ENCODE measurements around the gene RNASEH2A. TPM values are rescaled to one million over a fixed set of nuclear protein-coding genes. Genes with fewer than 3 reads are reported as not detected.
A peak's percentile ranks its signal among the peaks of the same experiment; 100 is the strongest.

The RNASEH2A gene
- polyA plus RNA-seq, 2 donors = 6.9 to 20.8 TPM

DNA sequence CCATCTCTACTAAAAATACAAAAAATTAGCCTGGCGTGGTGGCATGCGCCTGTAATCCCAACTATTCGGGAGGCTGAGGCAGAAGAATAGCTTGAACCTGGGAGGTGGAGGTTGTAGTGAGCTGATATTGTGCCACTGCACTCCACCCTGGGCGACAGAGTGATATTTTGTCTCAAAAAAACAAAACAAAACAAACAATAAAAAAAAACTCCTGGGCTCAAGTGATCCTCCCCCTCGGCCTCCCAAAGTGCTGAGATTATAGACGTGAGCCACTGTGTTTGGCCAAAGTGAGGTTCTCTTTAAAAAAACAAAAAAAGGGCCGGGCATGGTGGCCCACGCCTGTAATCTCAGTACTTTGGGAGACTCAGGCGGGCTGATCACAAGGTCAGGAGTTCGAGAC, 18.9 kb upstream of the RNASEH2A start:
- WGBS, 2 donors = 70 to 74% methylated on average over 10 of the region's 10 CpGs
- Histone ChIP-seq H3K27ac (ENCODE audit: low read depth in 2 of 2, low read length in 1 of 2) (peak overlapping the region; percentile 92 to 99), H3K4me3 (ENCODE audit: low read depth in 1 of 2, low read length in 2 of 2) (no peak overlapping the region), H3K9me3 (ENCODE audit: control insufficient read depth in 2 of 2, insufficient read depth in 1 of 2, low read depth in 1 of 2, low read length in 1 of 2) (no peaks in the 10 kb centered on the region), H3K4me1 (ENCODE audit: control insufficient read depth in 2 of 2, insufficient read depth in 2 of 2, low read length in 1 of 2) (peaks cover 7 to 30% of the 10 kb centered on the region in 2 donors), H3K27me3 (ENCODE audit: control insufficient read depth in 1 of 2, insufficient read depth in 2 of 2, low read length in 2 of 2) (no peaks in the 10 kb centered on the region), H3K36me3 (ENCODE audit: control insufficient read depth in 2 of 2, insufficient read depth in 2 of 2, low read length in 1 of 2) (peaks cover 0 to 1% of the 10 kb centered on the region in 2 donors)

DNA sequence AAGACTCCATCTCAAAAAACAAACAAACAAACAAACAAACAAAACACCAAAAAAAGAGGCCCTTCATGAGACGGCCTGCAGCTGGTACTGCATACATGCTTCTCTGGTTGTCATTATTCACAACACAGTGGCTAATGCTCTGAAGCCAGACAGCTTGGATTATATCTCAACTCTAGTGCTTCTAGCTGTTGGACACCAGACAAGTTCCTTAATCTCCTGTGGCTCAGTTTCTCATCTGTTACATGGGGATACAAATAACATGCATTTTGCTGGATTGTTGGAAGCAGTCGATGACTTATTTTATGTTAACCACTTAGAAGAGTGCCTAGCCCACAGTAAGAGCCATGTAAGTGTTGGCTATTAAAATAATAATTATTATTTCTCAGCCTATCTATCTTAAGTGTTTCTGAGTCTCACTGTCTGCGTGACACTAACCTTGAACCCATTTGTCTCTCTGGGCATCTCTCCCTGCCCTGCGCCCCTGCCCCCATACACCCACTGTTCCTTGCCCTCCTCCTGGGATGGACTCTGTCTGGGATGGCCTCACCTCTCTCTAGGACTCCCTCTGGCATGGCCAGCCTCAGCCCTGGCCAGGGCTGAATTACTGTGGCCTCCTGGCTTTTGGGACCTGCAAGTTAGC, 18.2 kb upstream of the RNASEH2A start:
- Histone ChIP-seq H3K27me3 (ENCODE audit: control insufficient read depth in 1 of 2, insufficient read depth in 2 of 2, low read length in 2 of 2) (no peaks in the 10 kb centered on the region), H3K36me3 (ENCODE audit: control insufficient read depth in 2 of 2, insufficient read depth in 2 of 2, low read length in 1 of 2) (peaks cover 0 to 4% of the 10 kb centered on the region in 2 donors), H3K27ac (ENCODE audit: low read depth in 2 of 2, low read length in 1 of 2) (peak overlapping the region; percentile 100), H3K4me3 (ENCODE audit: low read depth in 1 of 2, low read length in 2 of 2) (peak overlapping the region; percentile 9 to 21), H3K9me3 (ENCODE audit: control insufficient read depth in 2 of 2, insufficient read depth in 1 of 2, low read depth in 1 of 2, low read length in 1 of 2) (no peaks in the 10 kb centered on the region), H3K4me1 (ENCODE audit: control insufficient read depth in 2 of 2, insufficient read depth in 2 of 2, low read length in 1 of 2) (peaks cover 3 to 30% of the 10 kb centered on the region in 2 donors)
- 24 to 28% methylated on average over 4 of the region's 4 CpGs for WGBS, 2 donors

DNA sequence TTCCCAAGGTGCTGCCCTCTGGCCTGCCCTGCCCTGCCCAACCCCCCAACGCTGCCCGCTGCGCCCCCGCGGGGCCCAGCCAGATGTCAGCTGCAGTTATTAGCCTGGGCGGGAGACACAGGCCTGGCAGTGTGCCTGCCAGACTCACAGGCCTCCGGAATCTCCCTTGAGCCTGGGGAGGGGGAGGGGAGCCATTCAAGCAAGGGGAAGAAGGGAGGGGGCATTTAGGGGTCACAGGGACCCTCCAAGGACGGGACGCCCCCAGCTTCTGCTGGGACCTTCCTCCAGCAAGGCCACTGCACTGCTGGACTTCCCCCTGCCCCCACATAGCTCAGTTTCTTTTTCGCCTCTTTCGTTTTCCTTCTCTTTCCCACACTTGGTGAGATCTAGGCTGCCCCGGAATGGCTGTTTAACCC, 17.7 kb upstream of the RNASEH2A start:
- Histone ChIP-seq H3K4me3 (ENCODE audit: low read depth in 1 of 2, low read length in 2 of 2) (peak overlapping the region; percentile 40 to 96), H3K36me3 (ENCODE audit: control insufficient read depth in 2 of 2, insufficient read depth in 2 of 2, low read length in 1 of 2) (peaks cover 0 to 4% of the 10 kb centered on the region in 2 donors), H3K4me1 (ENCODE audit: control insufficient read depth in 2 of 2, insufficient read depth in 2 of 2, low read length in 1 of 2) (peaks cover 0 to 25% of the 10 kb centered on the region in 2 donors), H3K27ac (ENCODE audit: low read depth in 2 of 2, low read length in 1 of 2) (peak overlapping the region; percentile 100), H3K9me3 (ENCODE audit: control insufficient read depth in 2 of 2, insufficient read depth in 1 of 2, low read depth in 1 of 2, low read length in 1 of 2) (no peaks in the 10 kb centered on the region), H3K27me3 (ENCODE audit: control insufficient read depth in 1 of 2, insufficient read depth in 2 of 2, low read length in 2 of 2) (no peaks in the 10 kb centered on the region)
- WGBS, 2 donors = 1 to 4% methylated on average over 11 to 12 of the region's 12 CpGs

DNA sequence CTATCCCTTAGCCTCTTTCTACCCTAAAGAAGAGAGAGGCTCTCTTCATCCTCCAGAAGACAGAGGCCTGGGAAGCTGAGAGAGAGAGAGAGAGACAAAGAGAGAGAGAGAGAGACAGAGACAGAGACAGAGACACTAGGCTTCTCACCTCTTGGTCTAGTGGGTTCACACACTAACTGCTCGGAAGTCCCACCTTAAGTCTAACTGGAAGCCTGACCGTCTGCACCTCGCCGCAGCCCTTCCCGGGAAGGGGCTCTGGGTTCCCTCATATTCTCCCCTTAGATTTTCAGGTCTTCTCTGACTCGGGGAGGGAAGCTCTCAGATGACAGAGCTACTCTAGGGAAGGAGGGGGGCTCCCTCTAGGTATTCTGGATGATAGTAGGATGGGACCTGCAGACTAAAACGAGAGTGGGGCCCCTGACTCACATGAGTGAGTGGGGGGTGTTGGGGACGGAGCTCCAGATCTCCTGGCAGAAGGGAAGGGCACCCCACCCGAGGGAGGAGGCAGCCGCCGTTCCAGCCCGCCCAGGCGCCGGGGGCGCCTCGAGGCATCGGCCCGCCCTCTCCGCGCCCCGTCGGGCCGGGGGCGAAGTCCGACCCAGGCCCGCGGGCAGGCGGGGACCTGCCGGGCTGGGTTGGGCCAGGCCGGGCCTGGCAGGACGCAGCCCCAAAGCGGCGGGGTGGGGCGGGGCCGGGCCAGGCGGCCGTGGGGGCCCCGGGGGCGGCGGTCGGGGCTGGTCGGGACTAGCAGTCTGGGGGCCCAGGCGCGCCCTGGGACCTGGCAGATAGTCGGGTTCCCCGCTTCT, 17.1 kb upstream of the RNASEH2A start:
- Histone ChIP-seq H3K27ac (ENCODE audit: low read depth in 2 of 2, low read length in 1 of 2) (peak overlapping the region; percentile 100), H3K4me1 (ENCODE audit: control insufficient read depth in 2 of 2, insufficient read depth in 2 of 2, low read length in 1 of 2) (peaks cover 0 to 22% of the 10 kb centered on the region in 2 donors), H3K9me3 (ENCODE audit: control insufficient read depth in 2 of 2, insufficient read depth in 1 of 2, low read depth in 1 of 2, low read length in 1 of 2) (no peaks in the 10 kb centered on the region), H3K4me3 (ENCODE audit: low read depth in 1 of 2, low read length in 2 of 2) (peak overlapping the region; percentile 96 to 99), H3K27me3 (ENCODE audit: control insufficient read depth in 1 of 2, insufficient read depth in 2 of 2, low read length in 2 of 2) (no peaks in the 10 kb centered on the region), H3K36me3 (ENCODE audit: control insufficient read depth in 2 of 2, insufficient read depth in 2 of 2, low read length in 1 of 2) (peaks cover 0 to 4% of the 10 kb centered on the region in 2 donors)
- WGBS, 2 donors = 1 to 2% methylated on average over 31 to 46 of the region's 46 CpGs

DNA sequence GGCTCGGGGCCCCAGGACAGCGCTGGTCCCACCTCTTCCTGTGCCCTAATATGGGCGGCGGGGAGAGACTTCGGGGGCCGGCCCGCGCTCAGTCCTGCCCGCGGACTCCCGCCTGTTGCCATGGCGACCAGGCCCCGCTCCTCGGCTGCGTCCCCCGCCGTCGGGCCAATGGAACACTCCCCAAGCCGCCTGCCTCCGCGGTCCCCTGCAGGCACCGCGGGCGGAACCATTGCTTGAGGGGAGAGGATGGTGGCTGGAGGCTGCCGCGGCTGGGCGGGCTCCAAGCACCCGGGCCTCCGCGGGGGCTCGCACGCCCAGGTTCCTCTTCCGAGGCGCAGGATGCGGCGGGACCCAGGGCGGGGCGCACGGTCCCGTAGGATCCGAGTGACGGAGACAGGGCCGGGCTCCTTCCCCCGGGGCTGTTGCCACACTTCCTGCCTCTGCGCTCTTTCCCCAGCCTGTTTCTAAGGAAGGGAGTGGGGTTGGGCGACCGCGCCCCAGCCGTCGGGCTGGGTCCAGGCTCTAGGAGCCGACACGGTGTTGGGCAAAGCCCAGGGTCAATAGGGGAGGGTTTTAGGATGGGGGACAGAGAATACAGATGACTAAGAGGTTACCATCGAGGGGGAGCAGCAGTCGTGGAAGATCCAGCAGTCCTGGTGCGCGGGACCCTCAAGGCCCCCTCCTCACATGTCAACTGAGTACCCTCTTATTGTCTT, 16.3 kb upstream of the RNASEH2A start:
- 0% methylated on average over 52 to 56 of the region's 56 CpGs for WGBS, 2 donors
- peaks cover 0 to 4% of the 10 kb centered on the region in 2 donors for H3K36me3 ChIP-seq (ENCODE audit: control insufficient read depth in 2 of 2, insufficient read depth in 2 of 2, low read length in 1 of 2)
- H3K27ac ChIP-seq (ENCODE audit: low read depth in 2 of 2, low read length in 1 of 2) = peak overlapping the region; percentile 100
- H3K9me3 ChIP-seq (ENCODE audit: control insufficient read depth in 2 of 2, insufficient read depth in 1 of 2, low read depth in 1 of 2, low read length in 1 of 2) = no peaks in the 10 kb centered on the region
- H3K4me3 ChIP-seq (ENCODE audit: low read depth in 1 of 2, low read length in 2 of 2) = peak overlapping the region; percentile 96 to 99
- H3K27me3 ChIP-seq (ENCODE audit: control insufficient read depth in 1 of 2, insufficient read depth in 2 of 2, low read length in 2 of 2) = no peaks in the 10 kb centered on the region
- H3K4me1 ChIP-seq (ENCODE audit: control insufficient read depth in 2 of 2, insufficient read depth in 2 of 2, low read length in 1 of 2) = peaks cover 0 to 14% of the 10 kb centered on the region in 2 donors

DNA sequence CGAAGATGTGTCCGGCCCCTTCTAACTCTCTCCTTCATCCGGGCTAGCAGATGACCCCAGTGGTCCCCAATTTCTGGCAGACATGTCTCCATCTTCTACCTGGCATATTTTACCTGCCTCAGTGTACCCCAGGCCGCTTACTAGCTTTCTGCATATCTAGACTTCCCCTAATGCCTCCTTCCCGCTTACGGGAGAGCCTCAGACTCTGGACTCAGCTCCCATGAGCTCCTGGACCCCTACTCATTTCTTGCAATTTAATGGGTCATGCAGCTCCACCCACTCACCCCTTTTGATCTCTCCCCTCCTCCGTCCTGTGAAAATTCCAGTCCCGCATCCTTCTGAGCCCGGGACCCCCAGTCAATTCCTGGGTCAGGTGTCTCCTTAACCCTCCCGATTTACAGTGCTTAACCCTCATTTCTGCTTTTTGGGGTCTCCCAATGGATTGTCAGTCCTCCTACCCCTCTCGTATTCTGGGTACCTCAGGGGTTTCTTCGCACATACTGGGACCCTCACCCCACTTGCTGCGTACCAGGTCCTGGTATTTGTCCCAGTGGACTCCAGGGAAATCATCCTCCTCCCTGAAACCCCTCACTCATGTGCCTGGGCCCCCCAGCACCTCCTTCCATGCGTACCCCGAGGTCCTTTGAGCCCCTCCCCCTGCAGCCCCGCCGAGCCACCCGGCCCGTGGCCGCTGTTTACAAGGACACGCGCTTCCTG, 15.6 kb upstream of the RNASEH2A start:
- no peaks in the 10 kb centered on the region for H3K9me3 ChIP-seq (ENCODE audit: control insufficient read depth in 2 of 2, insufficient read depth in 1 of 2, low read depth in 1 of 2, low read length in 1 of 2)
- 1 to 2% methylated on average over 22 of the region's 22 CpGs for WGBS, 2 donors
- peak overlapping the region; percentile 100 for H3K27ac ChIP-seq (ENCODE audit: low read depth in 2 of 2, low read length in 1 of 2)
- H3K36me3 ChIP-seq (ENCODE audit: control insufficient read depth in 2 of 2, insufficient read depth in 2 of 2, low read length in 1 of 2) = peaks cover 0 to 4% of the 10 kb centered on the region in 2 donors
- no peaks in the 10 kb centered on the region for H3K27me3 ChIP-seq (ENCODE audit: control insufficient read depth in 1 of 2, insufficient read depth in 2 of 2, low read length in 2 of 2)
- H3K4me1 ChIP-seq (ENCODE audit: control insufficient read depth in 2 of 2, insufficient read depth in 2 of 2, low read length in 1 of 2) = peaks cover 0 to 7% of the 10 kb centered on the region in 2 donors
- peak overlapping the region; percentile 96 to 99 for H3K4me3 ChIP-seq (ENCODE audit: low read depth in 1 of 2, low read length in 2 of 2)

DNA sequence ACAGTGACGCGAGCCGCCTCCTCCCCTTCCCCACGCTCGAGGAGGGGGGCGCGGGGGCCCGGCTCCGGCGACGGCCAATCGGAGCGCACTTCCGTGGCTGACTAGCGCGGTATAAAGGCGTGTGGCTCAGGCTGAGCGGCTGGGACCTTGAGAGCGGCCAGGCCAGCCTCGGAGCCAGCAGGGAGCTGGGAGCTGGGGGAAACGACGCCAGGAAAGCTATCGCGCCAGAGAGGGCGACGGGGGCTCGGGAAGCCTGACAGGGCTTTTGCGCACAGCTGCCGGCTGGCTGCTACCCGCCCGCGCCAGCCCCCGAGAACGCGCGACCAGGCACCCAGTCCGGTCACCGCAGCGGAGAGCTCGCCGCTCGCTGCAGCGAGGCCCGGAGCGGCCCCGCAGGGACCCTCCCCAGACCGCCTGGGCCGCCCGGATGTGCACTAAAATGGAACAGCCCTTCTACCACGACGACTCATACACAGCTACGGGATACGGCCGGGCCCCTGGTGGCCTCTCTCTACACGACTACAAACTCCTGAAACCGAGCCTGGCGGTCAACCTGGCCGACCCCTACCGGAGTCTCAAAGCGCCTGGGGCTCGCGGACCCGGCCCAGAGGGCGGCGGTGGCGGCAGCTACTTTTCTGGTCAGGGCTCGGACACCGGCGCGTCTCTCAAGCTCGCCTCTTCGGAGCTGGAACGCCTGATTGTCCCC, 14.9 kb upstream of the RNASEH2A start, which contains the start of gene JUNB:
JUNB (plus strand) TSS at position 142 of the 706 bp plus-strand sequence; CDS start at position 428, 286 bp downstream.
- WGBS, 2 donors = 0 to 1% methylated on average over 60 to 73 of the region's 73 CpGs
- Histone ChIP-seq H3K27me3 (ENCODE audit: control insufficient read depth in 1 of 2, insufficient read depth in 2 of 2, low read length in 2 of 2) (no peaks in the 10 kb centered on the region), H3K9me3 (ENCODE audit: control insufficient read depth in 2 of 2, insufficient read depth in 1 of 2, low read depth in 1 of 2, low read length in 1 of 2) (no peaks in the 10 kb centered on the region), H3K4me1 (ENCODE audit: control insufficient read depth in 2 of 2, insufficient read depth in 2 of 2, low read length in 1 of 2) (peaks cover 0 to 3% of the 10 kb centered on the region in 2 donors), H3K27ac (ENCODE audit: low read depth in 2 of 2, low read length in 1 of 2) (peak within 1 kb of the TSS; percentile 100), H3K36me3 (ENCODE audit: control insufficient read depth in 2 of 2, insufficient read depth in 2 of 2, low read length in 1 of 2) (peaks cover 0 to 4% of the 10 kb centered on the region in 2 donors), H3K4me3 (ENCODE audit: low read depth in 1 of 2, low read length in 2 of 2) (peak within 1 kb of the TSS; percentile 96 to 99)

GRCh38 chr19:12792051-12792852, 14.1 kb upstream of the RNASEH2A start:
- Histone ChIP-seq H3K27me3 (ENCODE audit: control insufficient read depth in 1 of 2, insufficient read depth in 2 of 2, low read length in 2 of 2) (no peaks in the 10 kb centered on the region), H3K4me1 (ENCODE audit: control insufficient read depth in 2 of 2, insufficient read depth in 2 of 2, low read length in 1 of 2) (peaks cover 0 to 3% of the 10 kb centered on the region in 2 donors), H3K27ac (ENCODE audit: low read depth in 2 of 2, low read length in 1 of 2) (peak overlapping the region; percentile 99 to 100), H3K4me3 (ENCODE audit: low read depth in 1 of 2, low read length in 2 of 2) (peak overlapping the region; percentile 96 to 99), H3K9me3 (ENCODE audit: control insufficient read depth in 2 of 2, insufficient read depth in 1 of 2, low read depth in 1 of 2, low read length in 1 of 2) (no peaks in the 10 kb centered on the region), H3K36me3 (ENCODE audit: control insufficient read depth in 2 of 2, insufficient read depth in 2 of 2, low read length in 1 of 2) (peaks cover 0 to 4% of the 10 kb centered on the region in 2 donors)
- WGBS, 2 donors = 0% methylated on average over 76 to 84 of the region's 84 CpGs
